Midbrain (tissue), 1 donor: ENCODE data around the gene GPR55.
A peak's percentile ranks its signal among the peaks of the same experiment; 100 is the strongest.
"Not testable (repeated sequence)": the region's sequence is repeated elsewhere in the genome, so short reads cannot be mapped to it uniquely, and the experiment has no call there.

ENCODE experiments used
- DNase-seq: peaks from one replicate; lab custom pipeline; 2025; lab: John Stamatoyannopoulos, UW

The GPR55 gene

DNA sequence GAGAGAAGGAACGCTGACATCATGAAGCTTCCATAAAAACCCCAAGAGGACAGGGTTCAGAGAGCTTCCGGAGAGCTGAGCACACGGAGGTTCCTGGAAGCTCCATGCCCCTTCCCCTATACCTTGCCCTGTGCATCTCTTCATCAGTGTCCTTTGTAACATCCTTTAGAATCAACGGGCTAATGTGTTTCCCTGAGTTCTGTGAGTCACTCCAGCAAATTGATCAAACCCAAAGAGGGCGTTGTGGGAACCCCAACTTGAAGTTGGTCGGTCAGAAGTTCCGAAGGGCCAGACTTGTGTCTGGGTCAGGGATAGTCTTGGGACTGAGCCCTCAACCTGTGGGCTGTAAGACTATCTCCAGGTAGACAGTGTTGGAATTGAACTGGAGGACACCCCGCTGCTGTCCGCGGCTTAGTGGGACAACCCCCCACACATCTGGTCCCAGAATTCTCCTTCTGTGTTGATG is 25.9 kb upstream of the GPR55 start:
- no peak for DNase-seq

DNA sequence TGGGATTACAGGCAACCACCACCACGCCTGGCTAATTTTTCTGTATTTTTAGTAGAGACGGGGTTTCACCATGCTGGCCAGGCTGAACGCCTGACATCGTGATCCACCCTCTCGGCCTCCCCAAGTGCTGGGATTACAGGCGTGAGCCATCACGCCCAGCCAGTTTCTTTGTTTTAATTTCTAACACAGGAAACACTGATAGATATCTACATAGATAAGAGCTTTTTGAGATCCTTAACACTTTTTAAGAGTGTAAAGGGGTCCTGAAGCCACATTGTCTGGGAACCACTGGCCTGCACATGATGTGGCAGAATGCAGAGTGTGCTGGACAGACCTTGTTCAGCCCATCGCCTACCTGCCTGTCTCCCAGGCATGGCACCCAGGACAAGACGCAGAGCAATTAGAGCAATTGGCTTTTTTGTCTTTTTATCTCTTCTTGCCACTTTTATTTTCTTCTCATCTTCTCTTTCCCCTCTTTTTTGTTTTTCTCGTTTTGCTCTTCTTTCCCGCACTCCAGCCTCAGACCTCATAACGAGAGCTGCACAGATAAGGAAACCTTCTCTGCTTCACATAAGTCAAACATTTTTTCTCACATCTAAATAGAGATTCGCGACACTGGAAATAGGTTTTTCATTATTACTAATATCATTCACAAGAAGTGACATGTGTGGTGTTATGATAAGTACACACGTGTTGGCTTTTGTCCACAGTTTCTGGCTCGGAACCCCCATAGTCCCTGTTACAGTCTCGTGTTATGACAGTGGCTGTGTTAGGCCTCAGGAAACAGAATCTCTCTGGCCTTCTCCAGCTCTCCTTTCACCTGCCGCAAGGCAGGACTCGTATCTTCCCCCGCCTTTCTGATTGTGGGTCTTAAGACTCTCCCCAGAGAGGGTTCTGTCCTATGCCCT is 25.2 kb upstream of the GPR55 start:
- DNase-seq = no peak

DNA sequence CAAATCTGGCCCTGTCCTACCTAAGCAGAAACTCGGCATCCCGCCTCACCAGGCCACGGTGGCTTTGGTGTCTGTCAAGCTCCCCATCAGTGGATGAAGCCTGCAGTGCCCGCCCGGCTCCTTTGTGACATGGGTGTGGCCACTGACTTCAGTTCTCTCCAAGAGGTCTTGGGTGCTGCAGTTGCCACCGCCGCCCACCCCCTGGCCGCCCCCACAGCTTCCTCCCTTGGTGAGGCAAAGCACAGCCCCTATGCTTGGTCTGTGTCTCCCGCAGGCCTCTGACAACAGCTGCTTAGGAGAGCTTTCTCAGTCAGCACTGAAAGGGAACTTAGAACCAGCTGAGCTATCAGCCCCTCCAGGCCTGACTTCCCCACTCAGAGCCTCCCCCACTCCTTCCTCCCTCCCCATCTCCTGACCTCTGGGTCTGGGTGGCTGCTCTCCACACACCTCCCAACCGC is 22.9 kb upstream of the GPR55 start:
- no peak for DNase-seq

DNA sequence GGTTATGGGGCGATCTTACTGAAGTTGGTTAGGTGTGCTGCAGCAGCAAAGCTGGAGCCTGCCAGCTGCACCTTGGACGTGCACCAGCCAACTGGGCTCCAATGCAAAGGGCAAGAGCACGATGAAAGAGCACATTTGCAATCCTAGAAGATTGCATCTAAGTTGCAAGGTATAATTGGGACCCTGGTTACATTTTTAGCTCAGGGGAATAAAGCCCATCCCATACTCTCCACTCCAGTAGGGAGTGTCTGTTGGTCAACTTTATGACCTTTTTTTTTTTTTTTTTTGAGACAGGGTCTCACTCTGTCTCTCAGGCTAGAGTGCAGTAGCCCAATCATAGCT is 22.2 kb upstream of the GPR55 start:
- DNase-seq = no peak

DNA sequence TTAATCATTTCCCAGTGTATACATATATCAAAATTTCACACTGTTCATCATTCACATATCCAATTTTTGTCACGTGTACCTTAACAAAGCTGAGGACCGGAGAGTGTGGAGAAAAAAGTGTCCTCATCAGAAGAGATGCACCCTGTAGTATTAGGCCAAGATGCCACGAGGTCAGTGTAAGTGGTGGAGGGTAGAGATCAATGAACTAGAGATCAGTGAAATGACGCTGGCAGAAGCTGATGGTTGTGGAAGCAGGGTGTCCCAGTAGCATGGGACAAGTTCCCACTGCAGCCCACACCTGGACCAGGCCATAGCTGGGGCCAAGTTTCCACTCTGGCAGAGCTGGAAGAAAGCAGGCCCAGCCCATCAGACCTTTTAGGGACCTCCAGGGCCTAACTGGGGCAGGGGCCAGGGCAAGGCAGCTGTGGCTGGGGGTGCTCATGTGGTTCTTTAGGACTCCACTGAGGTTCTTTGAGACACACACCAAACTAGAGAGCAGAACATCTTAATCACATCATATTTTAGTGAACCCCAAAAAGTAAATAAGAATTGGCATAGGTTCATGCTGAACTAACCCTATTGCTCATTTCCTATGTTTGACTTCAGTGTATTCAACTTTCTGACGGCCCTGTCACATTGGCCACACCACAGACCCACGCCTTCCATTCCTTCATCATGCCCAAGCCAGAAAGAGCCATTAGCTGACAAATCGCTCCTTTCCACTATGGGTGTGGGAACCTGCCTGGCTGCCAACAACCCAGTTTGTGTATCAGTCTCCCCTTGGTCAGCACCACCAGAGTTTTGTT is 21.6 kb upstream of the GPR55 start:
- no peak for DNase-seq

DNA sequence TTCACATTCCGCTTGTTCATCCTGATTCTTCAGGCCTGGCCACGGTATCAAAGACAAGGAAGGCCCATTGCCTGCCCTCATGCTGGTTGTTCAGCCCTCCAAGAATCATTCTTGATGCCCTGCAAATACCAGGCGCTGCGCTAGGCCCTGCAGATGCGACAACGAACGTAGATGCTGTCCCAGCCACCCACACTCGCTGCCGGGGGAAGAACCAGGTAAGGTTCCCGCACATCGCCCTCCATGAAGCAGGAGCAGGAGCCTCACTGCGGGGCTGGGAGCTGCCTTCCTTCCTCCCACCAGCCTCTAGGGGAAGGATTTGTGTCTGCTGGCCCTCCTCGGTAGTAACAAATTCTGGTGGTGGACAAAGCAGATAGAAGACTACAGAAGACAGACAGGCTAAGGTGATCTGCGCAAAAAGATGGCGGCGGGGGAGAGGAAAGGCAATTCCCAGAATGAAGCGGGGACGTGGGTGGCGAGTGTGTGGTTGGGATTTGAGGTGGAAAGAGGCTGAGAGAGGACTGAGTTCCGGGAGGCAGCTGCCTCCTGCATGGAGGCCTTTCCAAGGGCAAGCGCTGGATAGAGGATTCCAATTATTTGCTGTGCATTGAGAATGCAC is 19.8 kb upstream of the GPR55 start:
- no peak for DNase-seq

DNA sequence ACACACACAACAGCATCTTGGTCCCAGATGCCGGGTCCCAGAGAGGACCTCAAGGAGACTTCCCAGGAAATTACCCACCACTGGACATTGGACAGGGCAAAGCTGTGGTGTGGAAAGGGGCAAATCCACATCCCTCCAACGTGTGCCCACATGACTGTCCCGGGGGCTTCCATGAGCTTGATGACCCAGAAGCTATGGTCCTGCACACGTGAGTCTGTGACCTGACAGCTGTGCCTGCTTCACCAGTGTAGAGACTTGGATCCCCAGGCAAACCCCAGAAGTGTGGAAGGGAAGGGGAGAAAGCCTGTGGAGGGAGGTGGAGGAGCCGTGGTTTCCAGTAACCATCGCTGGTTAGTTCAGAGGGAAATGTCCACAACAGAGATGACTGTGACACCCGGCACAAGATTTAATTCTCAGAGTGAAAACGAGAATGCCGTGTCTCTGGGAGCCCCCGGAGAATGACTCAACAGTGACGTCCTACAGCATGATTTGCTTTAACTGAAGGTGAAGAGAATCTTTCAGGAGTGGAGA is 19.1 kb upstream of the GPR55 start:
- DNase-seq = no peak

DNA sequence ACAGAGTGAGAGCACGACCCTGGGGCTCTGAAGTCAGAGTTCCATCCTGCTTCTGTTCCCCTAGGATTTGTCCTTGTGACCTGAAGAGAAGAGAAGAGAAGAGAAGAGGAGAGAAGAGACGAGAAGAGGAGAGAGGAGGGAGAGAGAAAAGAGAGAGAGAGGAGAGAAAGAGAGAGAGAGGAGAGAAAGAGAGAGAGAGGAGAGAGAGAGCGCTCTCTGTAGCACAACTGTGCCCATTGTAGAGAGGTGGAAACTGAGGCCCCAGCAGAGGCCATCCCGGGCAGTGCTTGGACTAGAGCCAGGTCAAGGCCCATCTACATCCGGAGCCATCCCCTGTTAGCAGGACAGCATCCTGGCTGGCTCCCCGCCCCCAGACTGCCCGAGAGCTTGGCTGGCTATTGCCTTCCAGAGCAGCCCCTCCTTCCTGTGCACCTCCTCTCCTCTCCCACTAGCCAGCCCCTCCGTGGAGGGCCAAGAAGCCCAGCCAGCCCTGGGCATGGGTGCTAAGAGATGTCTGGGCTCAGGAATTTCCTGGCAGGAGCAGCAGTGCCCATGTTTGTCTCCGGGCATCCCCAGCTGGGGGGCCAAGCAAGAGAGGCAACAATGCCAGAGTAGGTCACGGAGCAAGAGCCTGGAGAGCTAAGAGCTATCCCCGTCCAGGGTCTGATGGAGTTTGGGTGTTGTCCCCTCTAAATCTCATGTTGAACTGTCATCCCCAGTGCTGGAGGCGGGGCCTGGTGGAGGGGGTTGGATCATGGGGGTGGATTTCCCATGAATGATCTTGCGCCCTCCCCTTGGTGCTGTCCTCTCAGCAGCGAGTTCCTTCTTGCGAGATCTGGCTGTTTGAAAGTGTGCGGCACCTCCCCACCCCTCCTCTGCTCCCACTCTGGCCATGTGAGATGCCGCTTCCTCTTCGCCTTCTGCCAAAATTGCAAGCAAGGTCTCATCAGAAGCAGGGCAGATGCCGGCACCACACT is 18.2 kb upstream of the GPR55 start:
- DNase-seq = peak; percentile 35

DNA sequence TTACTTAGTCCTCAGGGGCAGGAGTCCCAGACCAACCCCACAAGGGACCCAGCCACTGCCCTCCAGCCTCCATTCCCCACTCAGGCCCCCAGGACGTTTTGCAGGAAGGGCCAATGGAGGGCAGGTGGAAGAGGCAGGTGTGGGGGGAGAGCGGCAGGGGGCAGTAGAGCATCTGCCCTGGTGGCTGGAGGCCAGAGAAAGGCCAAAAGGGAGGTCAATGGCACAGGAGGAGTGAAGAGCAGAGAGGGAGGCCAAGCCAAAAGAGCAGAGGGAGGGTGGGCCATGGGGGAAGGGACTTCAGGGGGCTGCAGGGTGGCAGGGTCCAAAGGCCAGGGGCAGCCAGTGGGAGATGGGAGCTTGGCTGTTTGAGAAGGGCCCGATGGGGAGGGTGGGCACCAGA is 17.3 kb upstream of the GPR55 start:
- DNase-seq = no peak

DNA sequence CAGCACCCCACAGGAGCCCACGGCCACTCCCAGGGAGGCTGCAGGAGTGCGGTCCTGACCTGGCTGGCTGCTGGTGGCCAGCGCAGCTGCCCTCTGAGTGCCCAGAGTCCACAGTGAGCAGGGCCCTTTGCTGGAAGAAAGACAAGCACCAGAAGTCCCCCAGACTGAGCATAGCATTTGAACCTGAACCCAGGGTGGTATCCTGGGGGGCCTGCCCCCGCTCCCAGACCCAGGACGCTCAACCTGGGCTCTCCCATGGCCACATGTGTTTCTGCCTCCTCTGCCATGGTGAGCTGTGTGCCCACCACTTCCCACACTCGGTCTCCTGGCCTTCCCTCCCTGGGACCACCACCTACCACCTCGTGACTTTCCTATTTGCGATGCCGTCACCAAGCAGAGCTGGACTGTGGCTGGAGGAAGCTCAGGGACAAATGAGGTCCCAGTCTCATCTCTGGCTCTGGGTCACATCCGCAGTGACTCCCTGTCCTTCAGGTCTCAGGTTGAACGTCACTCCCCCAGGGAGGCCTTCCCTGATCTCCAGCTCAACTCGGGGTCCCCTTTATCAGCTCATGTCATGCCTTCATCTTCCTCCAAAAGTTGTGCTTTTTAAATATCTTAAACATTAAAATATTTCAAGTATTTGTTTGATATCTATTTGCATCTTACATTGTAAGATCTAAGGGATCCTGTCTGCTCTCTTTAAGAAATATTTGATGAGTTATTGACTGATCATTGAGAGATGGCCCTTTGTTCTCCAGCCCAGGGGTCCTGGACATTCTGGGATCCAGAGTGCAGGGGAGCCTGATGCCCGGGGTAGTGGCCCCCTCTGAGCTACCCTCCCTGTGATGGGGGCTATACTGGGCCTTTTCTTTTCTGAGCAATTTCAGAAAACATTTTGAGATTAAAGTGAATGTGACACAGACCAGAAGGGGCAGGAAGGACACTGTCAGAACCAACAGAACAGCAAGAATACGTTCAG is 16.4 kb upstream of the GPR55 start:
- no peak for DNase-seq

DNA sequence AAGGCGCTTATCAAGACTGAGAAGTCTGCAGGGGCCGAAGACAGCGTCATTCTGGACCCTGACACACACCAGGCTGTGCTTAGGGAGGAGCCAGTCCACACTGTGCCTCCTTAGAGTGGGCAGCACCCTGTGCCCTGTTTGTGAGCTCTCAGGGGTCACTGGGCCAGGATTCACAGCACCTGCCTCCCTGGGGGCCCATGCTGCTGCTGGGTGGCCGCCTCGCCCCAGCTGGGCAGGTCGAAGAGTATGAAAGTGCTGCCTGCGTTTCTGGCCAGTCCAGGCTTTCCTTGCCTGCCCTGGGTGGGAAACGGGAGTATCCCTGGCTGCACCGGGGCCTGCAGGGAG is 15.4 kb upstream of the GPR55 start:
- no peak for DNase-seq

DNA sequence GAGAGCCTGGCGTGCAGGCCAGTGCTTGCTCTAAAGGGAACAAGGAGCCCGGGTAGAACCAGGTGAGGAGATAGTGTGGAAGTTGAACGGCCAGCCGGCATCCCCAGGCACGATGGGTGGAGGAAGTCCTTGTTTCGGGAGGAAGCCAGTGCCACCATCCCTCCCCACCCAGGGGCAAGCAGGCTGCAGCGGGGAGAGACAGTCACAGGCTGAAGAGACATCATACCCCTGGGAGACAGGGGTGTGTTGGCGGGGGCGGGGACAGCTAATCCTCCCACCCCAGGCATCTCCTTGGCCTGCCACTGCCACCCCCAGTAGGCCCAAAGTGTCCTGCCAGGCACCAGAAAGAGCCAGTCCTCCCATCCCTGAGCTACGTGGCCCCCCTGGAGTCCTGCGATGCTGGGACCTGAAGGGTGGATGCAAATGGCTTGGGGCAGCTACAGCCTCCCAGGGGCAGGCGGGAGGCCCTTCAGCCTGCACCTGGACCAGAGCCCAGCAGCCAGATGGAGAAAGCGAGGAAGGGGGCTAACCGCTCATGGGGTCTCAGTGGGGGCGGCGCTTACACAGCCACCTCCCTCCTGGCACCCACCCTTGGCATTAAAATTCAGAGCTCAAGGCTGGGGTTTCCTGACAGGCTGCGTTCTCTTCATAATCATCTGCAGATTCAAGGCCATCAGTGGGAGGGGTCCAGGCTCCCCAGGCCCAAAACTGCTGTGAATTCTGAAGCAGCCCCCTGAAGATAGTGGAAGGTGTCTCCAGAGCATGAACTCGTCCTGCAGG is 14.8 kb upstream of the GPR55 start:
- no peak for DNase-seq

DNA sequence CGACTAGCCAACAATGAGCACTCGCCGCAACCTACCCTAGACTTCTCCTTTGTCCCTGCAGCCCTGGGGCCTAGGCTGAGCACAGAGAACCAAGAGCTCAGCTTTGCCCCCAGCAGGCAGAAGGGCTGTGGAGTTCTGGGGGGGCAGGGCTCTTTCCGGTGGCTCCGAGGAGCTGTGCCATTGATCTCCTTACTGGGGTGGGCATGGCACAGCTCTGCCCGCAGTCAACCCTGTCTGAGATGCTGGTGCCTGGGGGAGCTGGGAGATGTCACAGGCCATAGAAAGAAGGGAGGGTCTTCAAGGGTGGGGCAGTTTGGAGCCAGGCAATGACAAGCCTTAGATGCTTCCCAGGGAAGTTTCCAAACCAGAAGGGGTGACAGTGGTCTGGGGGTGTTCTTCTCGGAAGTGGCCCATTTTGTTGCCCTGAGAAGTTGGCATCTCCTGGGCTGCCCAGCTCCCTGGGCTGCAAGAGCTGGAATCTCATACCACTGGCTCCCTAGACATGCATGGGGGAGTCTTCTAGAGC is 14.1 kb upstream of the GPR55 start:
- DNase-seq = no peak

DNA sequence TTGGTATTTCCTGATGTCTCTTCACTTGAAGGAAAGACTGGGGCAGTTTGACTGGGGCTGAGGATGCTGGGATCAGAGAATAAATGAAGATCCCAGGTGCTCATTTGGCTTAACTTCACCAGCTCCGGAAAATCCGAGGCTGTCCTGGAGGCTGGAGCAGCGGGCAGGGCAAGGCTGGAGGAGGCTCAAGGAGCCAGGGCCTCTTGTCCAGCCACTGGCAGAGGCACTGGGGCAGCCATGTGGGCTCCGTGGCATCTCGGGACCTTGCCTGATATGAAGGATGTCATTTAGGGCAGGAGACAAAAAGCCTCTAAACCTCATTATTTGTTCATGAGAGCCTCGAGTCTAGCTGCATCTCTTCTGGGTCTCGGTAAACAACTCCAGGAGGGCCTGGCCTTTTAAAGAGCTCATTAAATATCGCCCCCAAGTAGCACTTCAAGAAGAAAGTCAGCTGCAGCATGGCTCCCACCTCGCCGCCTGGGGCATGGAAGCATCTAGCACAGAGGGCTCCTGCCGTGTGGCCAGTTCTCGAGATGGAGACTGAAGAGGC is 13.5 kb upstream of the GPR55 start:
- DNase-seq = no peak

DNA sequence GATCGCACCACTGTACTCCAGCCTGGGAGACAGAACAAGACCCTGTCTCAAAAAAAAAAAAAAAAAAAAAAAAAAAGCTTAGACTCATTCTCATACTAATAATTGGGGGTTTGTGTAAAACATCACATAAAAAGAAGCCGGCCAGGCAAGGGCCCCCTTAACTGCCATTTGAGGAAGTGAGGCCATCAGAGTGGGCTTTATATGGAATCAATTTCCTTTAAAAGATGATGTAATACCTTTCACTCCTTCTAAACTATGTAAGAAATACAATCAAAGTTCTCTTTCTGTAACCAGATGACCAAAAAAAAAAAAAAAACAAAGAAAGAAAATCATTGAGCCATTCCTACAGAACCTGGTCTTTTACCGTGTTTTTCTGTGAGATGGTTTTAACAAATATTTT is 13.1 kb upstream of the GPR55 start:
- DNase-seq = no peak

DNA sequence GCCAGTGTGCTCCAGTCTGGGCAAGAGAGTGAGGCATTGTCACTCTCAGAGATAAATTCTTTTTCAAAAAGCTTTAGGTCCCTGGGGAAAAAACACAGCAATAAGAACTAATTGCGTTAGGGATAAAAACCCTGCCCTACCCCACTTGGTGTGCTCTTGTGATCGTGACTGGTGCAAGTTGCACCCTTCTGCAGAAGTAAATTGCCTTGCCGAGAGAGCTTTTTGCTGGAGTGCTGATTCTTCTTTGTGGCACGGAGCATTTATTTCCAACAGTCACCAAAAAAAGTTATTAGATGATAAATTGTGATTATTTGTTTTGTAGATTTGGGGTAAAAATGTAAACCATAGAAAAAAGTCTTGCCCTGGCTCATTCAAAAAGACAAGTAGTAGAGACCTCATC is 12.3 kb upstream of the GPR55 start:
- no peak for DNase-seq

DNA sequence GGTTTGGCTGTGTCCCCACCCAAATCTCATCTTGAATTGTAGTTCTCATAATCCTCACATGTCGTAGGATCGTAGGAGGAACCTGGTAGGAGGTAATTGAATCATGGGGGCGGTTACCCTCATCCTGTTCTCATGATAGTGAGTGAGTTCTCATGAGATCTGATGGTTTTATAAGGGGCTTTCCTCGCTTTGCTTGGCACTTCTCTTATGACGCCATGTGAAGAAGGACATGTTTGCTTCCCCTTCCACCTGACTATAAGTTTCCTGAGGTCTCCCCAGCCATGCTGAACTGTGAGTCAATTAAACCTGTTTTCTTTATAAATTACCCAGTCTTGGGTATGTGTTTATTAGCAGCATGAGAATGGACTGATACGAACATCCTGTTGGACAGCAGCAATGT is 11.2 kb upstream of the GPR55 start:
- DNase-seq = not testable (repeated sequence)

DNA sequence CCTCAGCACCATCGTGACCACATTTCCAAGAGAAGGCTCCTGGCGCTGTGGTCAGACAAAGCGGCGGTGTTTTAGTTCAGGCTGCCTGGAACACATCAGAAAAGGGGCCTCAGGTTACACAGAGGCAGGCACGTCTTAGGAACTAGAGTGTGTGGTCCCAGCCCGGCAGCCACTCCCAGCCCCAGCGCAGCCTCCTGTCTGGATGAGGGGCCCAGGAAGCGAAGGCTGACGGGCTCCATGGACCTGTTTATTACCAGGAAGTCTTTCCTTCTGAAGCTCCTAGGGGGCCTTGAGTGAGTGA is 10.0 kb upstream of the GPR55 start:
- DNase-seq = no peak
